Measurements from ENCODE around the gene PODN. TPM values are rescaled to one million over a fixed set of nuclear protein-coding genes. Genes with fewer than 3 reads are reported as not detected.

The PODN gene
- total and polyA plus RNA-seq, 2 donors (not counting 3 experiments of a cell fraction or from before 2014, with no cell fraction given), result 1.3 to 1.5 TPM

GRCh38 chr1:53024117-53024516 lies 37.9 kb upstream of the PODN start:
- ChIA-PET CTCF (no interaction called here), POLR2A (no interaction called here)
- intact Hi-C loops (cut with micrococcal nuclease) (no loop called here), dilution Hi-C loops (cut with MboI; ENCODE audit: extremely low pct_ligation_motif_present, low sequenced_read_pairs) (no loop called here)
- BruUV-seq (replicated peaks), result no TSS peak
- Histone ChIP-seq H3K4me3 (replicated peaks in 1 of 3; ENCODE audit: insufficient read depth in 1 of 3, low read depth in 1 of 3, low read length in 3 of 3) (no peak overlapping the region), H3K4me1 (ENCODE audit: control insufficient read depth, extremely low read depth, insufficient read depth, low read length) (peaks cover 2% of the 10 kb centered on the region), H3K36me3 (ENCODE audit: control insufficient read depth in 2 of 2, extremely low read depth in 1 of 2, insufficient read depth in 2 of 2, low read length in 2 of 2) (no peaks in the 10 kb centered on the region), H4K20me1 (replicated peaks; ENCODE audit: control insufficient read depth, extremely low read depth, insufficient read depth, low read length) (no peaks in the 10 kb centered on the region), H3K4me2 (ENCODE audit: insufficient read depth, low read length) (no peak overlapping the region), H3K27ac (ENCODE audit: insufficient read depth, low read depth, low read length) (no peak overlapping the region), H3K9ac (replicated peaks; ENCODE audit: extremely low read depth, insufficient read depth, low read length) (no peak overlapping the region), H3K9me1 (replicated peaks; ENCODE audit: control insufficient read depth, extremely low read depth, insufficient read depth, low read length) (peaks cover 2% of the 10 kb centered on the region), H3K79me2 (ENCODE audit: control insufficient read depth, insufficient read depth, low read length) (peaks cover 25% of the 10 kb centered on the region), H2AFZ (ENCODE audit: low read depth, low read length) (no peak overlapping the region), H3K9me3 (replicated peaks; ENCODE audit: control insufficient read depth, insufficient read depth, low read length) (no peaks in the 10 kb centered on the region), H3K27me3 (ENCODE audit: control insufficient read depth in 2 of 2, insufficient read depth in 2 of 2, low read length in 2 of 2) (no peaks in the 10 kb centered on the region)
- TF ChIP-seq FOS (IDR thresholded peaks at IDR 0.05; ENCODE audit: borderline replicate concordance, insufficient read depth, low read length) (no peak), POLR2A (IDR thresholded peaks at IDR 0.05; ENCODE audit: low read depth, low read length) (no peak), JUN (IDR thresholded peaks at IDR 0.05; ENCODE audit: borderline replicate concordance, insufficient read depth, insufficient read length, low read depth) (no peak), MYC (IDR thresholded peaks at IDR 0.05; ENCODE audit: low read depth, low read length) (no peak), CTCF (IDR thresholded peaks at IDR 0.05; ENCODE audit: extremely low read depth in 1 of 2, insufficient read depth in 1 of 2, low read depth in 1 of 2, low read length in 2 of 2) (no peak), POLR2AphosphoS5 (IDR thresholded peaks at IDR 0.05; ENCODE audit: insufficient read depth, low read depth, low read length) (no peak), EZH2 (IDR thresholded peaks at IDR 0.05; ENCODE audit: borderline replicate concordance, low read depth, low read length, severe bottlenecking) (no peak), GATA2 (IDR thresholded peaks at IDR 0.05; ENCODE audit: insufficient read depth, insufficient read length, low read depth, low read length) (no peak)
- TF ChIP-seq, protein P1, sequence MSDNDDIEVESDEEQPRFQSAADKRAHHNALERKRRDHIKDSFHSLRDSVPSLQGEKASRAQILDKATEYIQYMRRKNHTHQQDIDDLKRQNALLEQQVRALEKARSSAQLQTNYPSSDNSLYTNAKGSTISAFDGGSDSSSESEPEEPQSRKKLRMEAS (IDR thresholded peaks at IDR 0.05; ENCODE audit: insufficient read depth, insufficient read length), result no peak
- FAIRE-seq, result no peak
- DNase-seq (ENCODE audit: low read depth, low spot score), result no peak
